Stimulated activated CD8-positive, alpha-beta memory T cell treated with anti-CD3 and anti-CD28 coated beads, Interleukin-7, amount 100 ng/mL, for 48 hours (primary cell): ENCODE measurements around the gene KCTD10.
"Not testable (repeated sequence)": the region's sequence is repeated elsewhere in the genome, so short reads cannot be mapped to it uniquely, and the experiment has no call there.

Source experiments
- DNase-seq, 2 donors: peaks; one replicate each; pipeline ENCODE4 v3.0.0-alpha.2; 2020; ENCODE audit warnings: low read depth in 1 of 2; ENCODE audit errors: extremely low read depth in 1 of 2

KCTD10 gene

GRCh38 chr12:109473526-109474270, 3.4 kb downstream of the KCTD10 start:
- DNase-seq: not testable (repeated sequence)

- no peak for DNase-seq
Measured at GRCh38 chr12:109473006-109473405, 4.1 kb downstream of the KCTD10 start.

GRCh38 chr12:109469517-109469916, 7.6 kb downstream of the KCTD10 start:
- no peak for DNase-seq

GRCh38 chr12:109467978-109468676, 9.0 kb downstream of the KCTD10 start:
- DNase-seq: no peak

- no peak for DNase-seq
Measured at GRCh38 chr12:109466821-109467220, 10.3 kb downstream of the KCTD10 start.

- DNase-seq: no peak
Measured at GRCh38 chr12:109466305-109466704, 10.8 kb downstream of the KCTD10 start.

GRCh38 chr12:109464642-109465351, 12.3 kb downstream of the KCTD10 start:
- no peak for DNase-seq

- no peak for DNase-seq
Measured at GRCh38 chr12:109463756-109464155, 13.3 kb downstream of the KCTD10 start.

GRCh38 chr12:109462868-109463692, 14.0 kb downstream of the KCTD10 start:
- no peak for DNase-seq

- DNase-seq: no peak
Measured at GRCh38 chr12:109461846-109462756, 15.0 kb downstream of the KCTD10 start.

- no peak for DNase-seq
Measured at GRCh38 chr12:109461049-109461845, 15.9 kb downstream of the KCTD10 start.

- no peak for DNase-seq
Measured at GRCh38 chr12:109460538-109460937, 16.6 kb downstream of the KCTD10 start.

- no peak for DNase-seq
Measured at GRCh38 chr12:109459247-109459646, 17.9 kb downstream of the KCTD10 start.

- DNase-seq: no peak
Measured at GRCh38 chr12:109458771-109459208, 18.3 kb downstream of the KCTD10 start.

GRCh38 chr12:109458086-109458485, 19.0 kb downstream of the KCTD10 start:
- DNase-seq: no peak

- no peak for DNase-seq
Measured at GRCh38 chr12:109455706-109456105, 21.4 kb downstream of the KCTD10 start.

GRCh38 chr12:109452489-109452888, 24.6 kb downstream of the KCTD10 start:
- no peak for DNase-seq

- no peak for DNase-seq
Measured at GRCh38 chr12:109451400-109451799, 25.7 kb downstream of the KCTD10 start.

GRCh38 chr12:109450980-109451379, 26.1 kb downstream of the KCTD10 start:
- DNase-seq: no peak
